ENCODE measurements around the gene SLC2A4RG.

DNA sequence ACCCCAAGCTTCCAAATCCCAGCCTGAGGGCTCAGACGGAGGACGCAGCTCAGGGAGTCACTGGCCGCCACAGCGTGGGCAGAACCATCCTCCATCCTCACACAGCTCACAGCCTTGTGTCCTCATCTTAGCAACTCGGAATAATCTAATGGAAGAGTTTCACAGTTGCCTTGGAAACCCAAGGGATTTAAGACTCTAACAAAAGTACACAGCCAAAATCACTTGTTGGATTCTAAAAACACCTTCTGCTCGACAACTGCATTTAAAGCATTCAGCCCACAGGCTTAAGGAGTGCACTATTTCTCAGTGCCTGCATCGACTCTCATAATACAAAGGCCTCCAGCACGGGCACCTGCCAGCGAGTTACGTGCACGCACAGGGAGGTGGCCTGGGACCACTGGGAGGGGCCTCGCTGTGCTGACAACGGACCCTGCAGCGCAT lies 46.1 kb downstream of the SLC2A4RG start:
- TF ChIP-seq, protein P1, sequence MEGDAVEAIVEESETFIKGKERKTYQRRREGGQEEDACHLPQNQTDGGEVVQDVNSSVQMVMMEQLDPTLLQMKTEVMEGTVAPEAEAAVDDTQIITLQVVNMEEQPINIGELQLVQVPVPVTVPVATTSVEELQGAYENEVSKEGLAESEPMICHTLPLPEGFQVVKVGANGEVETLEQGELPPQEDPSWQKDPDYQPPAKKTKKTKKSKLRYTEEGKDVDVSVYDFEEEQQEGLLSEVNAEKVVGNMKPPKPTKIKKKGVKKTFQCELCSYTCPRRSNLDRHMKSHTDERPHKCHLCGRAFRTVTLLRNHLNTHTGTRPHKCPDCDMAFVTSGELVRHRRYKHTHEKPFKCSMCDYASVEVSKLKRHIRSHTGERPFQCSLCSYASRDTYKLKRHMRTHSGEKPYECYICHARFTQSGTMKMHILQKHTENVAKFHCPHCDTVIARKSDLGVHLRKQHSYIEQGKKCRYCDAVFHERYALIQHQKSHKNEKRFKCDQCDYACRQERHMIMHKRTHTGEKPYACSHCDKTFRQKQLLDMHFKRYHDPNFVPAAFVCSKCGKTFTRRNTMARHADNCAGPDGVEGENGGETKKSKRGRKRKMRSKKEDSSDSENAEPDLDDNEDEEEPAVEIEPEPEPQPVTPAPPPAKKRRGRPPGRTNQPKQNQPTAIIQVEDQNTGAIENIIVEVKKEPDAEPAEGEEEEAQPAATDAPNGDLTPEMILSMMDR (IDR thresholded peaks at IDR 0.05) = no peak
- TF ChIP-seq EZH2 (IDR thresholded peaks at IDR 0.05) = no peak
